ENCODE results near the gene MKI67. TPM values are rescaled to one million over a fixed set of nuclear protein-coding genes. Genes with fewer than 3 reads are reported as not detected.
"Not testable (repeated sequence)": the region's sequence is repeated elsewhere in the genome, so short reads cannot be mapped to it uniquely, and the experiment has no call there.

The MKI67 gene
- total RNA-seq, 1 donor from 2014 or later, result 45.7 TPM

DNA sequence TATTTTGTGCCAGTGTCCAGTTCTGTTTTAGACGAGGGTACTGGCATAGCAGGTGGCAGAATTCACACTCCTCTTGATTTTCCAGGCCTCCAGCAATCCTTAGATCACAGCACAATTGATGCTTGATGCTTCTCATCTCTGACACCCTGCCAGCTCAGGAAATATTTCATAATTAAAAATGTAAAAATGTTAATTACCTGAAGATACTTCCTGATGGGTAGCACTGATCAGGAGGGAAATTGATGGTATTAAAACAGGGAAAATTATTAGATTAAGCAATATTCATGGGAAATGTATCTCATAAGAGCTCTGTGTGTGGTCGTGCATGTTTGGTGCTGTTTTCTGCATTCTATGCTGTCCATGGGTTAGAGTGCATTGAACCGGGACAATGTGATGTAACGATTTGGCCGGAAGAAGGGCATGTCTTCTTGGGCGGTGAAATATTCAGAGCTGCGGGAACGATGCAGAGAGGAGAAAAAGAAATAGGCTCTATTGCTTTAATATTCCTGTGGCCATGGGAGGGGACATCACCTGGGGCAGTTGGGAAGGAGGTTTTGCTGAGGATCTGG, 43.7 kb upstream of the MKI67 start:
- H3K36me3 Mint-ChIP-seq (ENCODE audit: insufficient read depth), result peaks cover 3% of the 10 kb centered on the region
- DNase-seq (ENCODE audit: low spot score, unreplicated experiment), result no peak
- peaks cover 18% of the 10 kb centered on the region for H3K9me3 Mint-ChIP-seq (ENCODE audit: low read depth)

DNA sequence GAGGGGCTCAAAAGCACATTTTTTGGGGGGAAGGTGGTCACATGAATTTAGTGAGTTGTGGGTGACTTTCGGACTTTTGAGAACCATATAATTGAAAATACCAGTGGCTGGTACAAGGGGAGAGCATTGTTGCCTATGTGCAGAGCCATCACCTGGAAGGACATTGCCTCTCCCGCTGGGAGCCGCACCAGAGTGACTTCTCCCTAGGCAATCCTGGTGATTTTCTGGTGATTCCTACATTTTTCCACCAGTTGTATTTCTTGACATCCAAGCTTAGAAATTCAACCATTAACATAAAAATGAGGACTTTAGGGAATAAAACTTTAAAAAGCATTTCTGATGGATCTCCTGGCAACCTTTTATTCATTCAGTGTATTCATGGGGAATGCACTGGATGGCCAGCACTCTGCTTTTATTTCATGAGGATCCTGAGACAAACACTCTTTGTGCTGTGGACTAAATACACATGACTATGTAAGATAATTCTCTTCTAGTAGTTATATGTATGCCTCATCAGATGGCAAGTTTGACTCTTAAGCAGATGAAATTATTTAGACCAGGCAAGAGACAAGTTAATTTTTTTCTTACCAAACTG, 41.8 kb upstream of the MKI67 start:
- H3K27ac Mint-ChIP-seq, result no peak overlapping the region
- H3K4me1 Mint-ChIP-seq (ENCODE audit: low read depth), result no peaks in the 10 kb centered on the region
- H3K27me3 Mint-ChIP-seq, result peaks cover 15% of the 10 kb centered on the region
- DNase-seq (ENCODE audit: low spot score, unreplicated experiment), result no peak
- no peak overlapping the region for H3K4me3 Mint-ChIP-seq (ENCODE audit: low read depth)
- TF ChIP-seq, protein P1, sequence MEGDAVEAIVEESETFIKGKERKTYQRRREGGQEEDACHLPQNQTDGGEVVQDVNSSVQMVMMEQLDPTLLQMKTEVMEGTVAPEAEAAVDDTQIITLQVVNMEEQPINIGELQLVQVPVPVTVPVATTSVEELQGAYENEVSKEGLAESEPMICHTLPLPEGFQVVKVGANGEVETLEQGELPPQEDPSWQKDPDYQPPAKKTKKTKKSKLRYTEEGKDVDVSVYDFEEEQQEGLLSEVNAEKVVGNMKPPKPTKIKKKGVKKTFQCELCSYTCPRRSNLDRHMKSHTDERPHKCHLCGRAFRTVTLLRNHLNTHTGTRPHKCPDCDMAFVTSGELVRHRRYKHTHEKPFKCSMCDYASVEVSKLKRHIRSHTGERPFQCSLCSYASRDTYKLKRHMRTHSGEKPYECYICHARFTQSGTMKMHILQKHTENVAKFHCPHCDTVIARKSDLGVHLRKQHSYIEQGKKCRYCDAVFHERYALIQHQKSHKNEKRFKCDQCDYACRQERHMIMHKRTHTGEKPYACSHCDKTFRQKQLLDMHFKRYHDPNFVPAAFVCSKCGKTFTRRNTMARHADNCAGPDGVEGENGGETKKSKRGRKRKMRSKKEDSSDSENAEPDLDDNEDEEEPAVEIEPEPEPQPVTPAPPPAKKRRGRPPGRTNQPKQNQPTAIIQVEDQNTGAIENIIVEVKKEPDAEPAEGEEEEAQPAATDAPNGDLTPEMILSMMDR (IDR thresholded peaks at IDR 0.05; ENCODE audit: unreplicated experiment), result no peak
- H3K36me3 Mint-ChIP-seq (ENCODE audit: insufficient read depth), result no peaks in the 10 kb centered on the region
- peaks cover 4% of the 10 kb centered on the region for H3K9me3 Mint-ChIP-seq (ENCODE audit: low read depth)

More for the DNA sequence above, 43.7 kb upstream of the MKI67 start:
- peaks cover 15% of the 10 kb centered on the region for H3K27me3 Mint-ChIP-seq
- H3K4me1 Mint-ChIP-seq (ENCODE audit: low read depth), result no peaks in the 10 kb centered on the region
- no peak overlapping the region for H3K27ac Mint-ChIP-seq
- H3K4me3 Mint-ChIP-seq (ENCODE audit: low read depth), result no peak overlapping the region
- TF ChIP-seq, protein P1 (IDR thresholded peaks at IDR 0.05; ENCODE audit: unreplicated experiment), result no peak

DNA sequence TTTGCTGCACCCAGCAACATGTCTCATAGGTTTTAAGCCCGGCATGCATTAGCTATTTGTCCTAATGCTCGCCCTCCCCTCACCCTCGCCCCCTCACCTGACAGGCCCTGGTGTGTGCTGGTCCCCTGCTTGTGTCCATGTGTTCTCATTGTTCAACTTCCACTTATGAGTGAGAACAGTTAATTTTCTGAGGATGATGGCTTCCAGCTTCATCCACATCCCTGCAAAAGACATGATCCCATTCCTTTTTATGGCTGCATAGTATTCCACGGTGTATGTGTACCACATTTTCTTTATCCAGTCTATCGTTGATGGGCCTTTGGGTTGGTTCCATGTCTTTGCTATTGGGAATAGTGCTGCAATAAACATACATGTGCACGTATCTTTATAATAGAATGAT, 40.9 kb upstream of the MKI67 start:
- H3K4me1 Mint-ChIP-seq (ENCODE audit: low read depth); H3K36me3 Mint-ChIP-seq (ENCODE audit: insufficient read depth); DNase-seq (ENCODE audit: low spot score, unreplicated experiment); H3K4me3 Mint-ChIP-seq (ENCODE audit: low read depth); H3K27ac Mint-ChIP-seq; H3K9me3 Mint-ChIP-seq (ENCODE audit: low read depth): not testable (repeated sequence)
- H3K27me3 Mint-ChIP-seq, result peaks cover 17% of the 10 kb centered on the region

DNA sequence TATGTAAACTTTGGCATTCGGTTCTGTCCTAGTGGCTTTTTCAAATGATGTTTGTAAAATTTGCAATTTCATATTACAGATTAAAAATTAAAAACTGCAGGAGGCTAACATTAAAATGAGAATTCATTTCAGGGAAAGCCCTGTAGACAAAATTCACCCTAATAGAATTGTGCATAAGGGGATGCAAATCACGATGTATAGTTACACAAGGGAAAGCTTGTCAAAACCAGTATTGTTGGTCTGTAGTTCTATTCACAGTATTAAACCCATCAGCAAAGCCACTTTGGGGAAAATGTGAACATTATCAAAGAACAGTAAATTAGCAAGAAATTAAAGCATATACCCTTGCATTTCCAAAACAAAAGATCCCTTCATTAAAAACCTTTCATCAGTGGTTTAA, 39.9 kb upstream of the MKI67 start:
- no peak overlapping the region for H3K4me3 Mint-ChIP-seq (ENCODE audit: low read depth)
- no peaks in the 10 kb centered on the region for H3K9me3 Mint-ChIP-seq (ENCODE audit: low read depth)
- H3K27ac Mint-ChIP-seq, result no peak overlapping the region
- no peaks in the 10 kb centered on the region for H3K4me1 Mint-ChIP-seq (ENCODE audit: low read depth)
- TF ChIP-seq, protein P1 (IDR thresholded peaks at IDR 0.05; ENCODE audit: unreplicated experiment), result no peak
- no peaks in the 10 kb centered on the region for H3K36me3 Mint-ChIP-seq (ENCODE audit: insufficient read depth)
- peaks cover 22% of the 10 kb centered on the region for H3K27me3 Mint-ChIP-seq
- no peak for DNase-seq (ENCODE audit: low spot score, unreplicated experiment)

DNA sequence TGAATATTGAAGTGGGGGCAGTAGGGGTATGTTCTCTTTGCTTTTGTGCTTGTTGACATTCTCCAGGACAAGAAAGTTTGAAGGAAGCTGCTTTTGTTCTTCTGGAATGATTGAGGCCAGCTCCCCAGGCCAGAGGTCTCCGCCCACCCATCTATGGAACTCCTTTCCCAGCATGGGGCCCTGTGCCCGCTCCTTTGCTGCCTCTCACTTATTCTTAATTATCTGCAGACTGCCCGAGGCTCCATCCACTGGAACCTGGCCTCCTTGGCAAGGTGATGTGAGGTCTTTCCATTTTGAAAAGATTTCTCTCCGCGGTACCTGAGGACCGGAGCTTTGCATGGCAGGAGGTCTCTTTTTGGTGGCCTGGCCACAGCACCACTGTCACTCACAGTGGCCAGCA, 39.3 kb upstream of the MKI67 start:
- DNase-seq (ENCODE audit: low spot score, unreplicated experiment), result no peak
- Mint-ChIP-seq H3K4me3 (ENCODE audit: low read depth) (no peak overlapping the region), H3K4me1 (ENCODE audit: low read depth) (no peaks in the 10 kb centered on the region), H3K27ac (no peak overlapping the region), H3K36me3 (ENCODE audit: insufficient read depth) (no peaks in the 10 kb centered on the region), H3K9me3 (ENCODE audit: low read depth) (no peaks in the 10 kb centered on the region), H3K27me3 (peaks cover 23% of the 10 kb centered on the region)
- TF ChIP-seq, protein P1 (IDR thresholded peaks at IDR 0.05; ENCODE audit: unreplicated experiment), result no peak

DNA sequence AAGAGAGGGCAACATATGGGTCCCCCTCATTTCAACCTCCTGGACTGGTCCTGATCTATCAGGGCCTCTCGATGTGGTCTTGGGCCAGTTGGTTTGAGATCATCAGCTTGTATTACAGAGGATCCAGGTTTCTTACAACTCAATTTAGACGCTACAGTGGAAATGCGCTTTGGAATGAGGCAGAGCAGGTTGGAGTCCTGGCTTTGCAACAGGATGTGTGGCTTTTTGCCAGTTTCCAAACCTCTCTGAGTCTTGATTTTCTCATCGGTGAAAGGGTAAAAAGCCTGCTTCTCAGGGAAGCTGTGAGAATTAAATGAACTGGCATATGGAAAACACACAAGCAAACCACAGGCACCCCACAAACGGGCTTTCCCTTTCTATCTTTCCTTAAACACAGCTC, 37.5 kb upstream of the MKI67 start:
- H3K9me3 Mint-ChIP-seq (ENCODE audit: low read depth), result no peaks in the 10 kb centered on the region
- TF ChIP-seq, protein P1 (IDR thresholded peaks at IDR 0.05; ENCODE audit: unreplicated experiment), result no peak
- H3K27me3 Mint-ChIP-seq, result peaks cover 10% of the 10 kb centered on the region
- H3K4me1 Mint-ChIP-seq (ENCODE audit: low read depth), result no peaks in the 10 kb centered on the region
- no peak overlapping the region for H3K4me3 Mint-ChIP-seq (ENCODE audit: low read depth)
- DNase-seq (ENCODE audit: low spot score, unreplicated experiment), result no peak
- no peaks in the 10 kb centered on the region for H3K36me3 Mint-ChIP-seq (ENCODE audit: insufficient read depth)
- no peak overlapping the region for H3K27ac Mint-ChIP-seq
